ENCODE data around the gene COL6A2.

COL6A2 gene

DNA sequence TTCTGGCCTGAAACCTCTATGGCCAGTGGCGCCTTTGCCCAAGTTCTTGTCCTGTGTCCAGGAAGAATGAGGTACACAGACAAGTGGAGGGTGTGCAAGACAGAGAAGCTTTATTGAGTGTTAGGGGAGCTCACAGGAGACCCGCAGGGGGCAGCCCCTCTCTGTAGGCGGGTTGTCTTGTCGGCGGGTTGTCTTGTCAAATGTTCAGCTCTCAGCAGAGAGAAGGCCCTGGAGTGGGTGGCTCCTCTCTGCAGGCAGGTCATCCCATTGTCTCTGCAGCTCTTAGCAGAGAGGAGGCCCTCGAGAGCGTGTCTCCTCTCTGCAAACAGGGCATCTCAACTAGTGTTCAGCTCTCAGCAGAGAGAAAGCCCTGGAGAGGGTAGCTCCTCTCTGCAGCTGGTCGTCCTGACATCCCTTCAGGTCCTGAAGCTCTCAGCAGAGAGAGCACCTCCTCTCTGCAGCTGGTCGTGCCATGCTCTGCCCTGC is 11.0 kb downstream of the COL6A2 start:
- in situ Hi-C loops (cut with HindIII; ENCODE audit: low pct_ligation_motif_present, low pct_unique_long_range_greater_than_20kb, low sequenced_read_pairs) = no loop called here
- DNase-seq = no peak

DNA sequence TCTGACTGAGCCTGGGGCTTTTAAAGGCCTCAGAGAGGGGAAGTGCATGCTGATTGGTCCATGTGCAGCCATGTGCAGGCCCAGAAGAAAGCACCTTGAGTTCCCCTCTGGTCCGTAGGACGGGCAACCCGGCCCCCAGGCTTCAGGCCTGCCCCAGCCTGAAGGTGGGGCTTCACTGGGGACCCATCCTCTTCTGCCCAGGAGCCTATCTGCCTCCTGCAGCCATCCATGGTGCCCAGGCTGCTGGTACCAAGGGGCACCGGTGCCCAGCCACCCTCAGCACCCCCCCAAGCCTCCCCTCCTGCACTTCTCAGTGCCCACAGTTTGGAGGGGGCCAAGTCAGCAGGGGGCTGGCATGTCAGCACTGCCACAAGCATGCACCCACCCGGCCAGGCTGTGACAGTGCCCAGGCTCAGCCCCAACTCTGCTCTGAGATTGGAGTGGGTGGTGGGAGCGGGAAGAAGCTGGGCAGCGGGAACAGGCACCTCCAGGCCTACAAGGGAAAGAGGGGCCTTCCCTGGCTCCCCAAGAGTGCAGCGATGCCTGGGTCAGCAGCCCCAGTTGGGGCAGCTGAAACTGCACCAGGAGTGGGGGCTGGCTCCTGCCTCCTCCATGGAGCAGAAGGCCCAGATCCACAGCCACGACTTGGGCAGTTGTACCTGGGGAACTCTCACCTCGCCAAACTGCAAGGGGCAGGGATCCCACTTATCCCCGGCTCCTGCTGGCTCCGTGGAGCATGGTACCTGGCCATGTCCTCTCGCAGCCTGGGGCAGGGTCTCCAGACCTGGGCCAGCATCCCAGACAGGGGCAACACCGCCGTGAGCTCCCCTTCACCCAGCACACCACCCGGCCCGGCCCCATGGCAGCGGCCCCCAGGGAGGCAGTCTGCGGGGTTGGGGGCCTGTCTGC is 11.7 kb downstream of the COL6A2 start:
- in situ Hi-C loops (cut with HindIII; ENCODE audit: low pct_ligation_motif_present, low pct_unique_long_range_greater_than_20kb, low sequenced_read_pairs) = no loop called here
- DNase-seq = no peak

DNA sequence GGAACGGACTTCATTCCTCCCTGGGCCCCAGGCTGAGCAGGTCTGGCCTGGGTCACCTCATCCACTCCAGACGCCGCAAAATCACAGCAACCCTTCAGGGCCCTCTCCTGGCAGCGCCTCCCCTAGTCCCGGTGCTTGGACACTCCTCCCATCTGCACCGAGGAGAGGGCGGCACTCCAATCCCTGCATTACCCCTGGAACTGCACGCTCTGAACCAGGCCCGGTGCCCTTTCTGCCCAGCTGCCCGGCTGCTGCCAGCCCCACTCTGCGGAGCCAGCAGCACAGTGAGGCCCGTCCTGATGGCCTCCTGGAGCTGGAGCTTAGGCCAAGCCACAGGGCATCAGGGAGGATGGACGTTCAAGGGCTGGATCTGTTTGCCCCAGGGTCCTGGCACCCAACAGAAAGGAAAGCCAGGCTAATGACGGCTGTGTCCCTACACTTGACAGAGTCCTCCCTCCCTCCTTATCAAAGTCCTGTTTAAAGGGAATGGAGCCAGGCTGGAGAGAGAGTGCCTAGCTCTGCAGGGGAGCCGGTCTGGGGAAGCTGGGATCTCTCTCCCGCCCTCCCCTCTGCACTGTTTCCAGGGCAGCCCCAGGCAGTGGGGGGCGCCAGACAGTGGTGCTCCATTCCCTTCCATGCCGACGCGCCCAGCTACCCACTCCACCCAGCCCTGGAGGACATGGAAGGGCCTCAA is 12.7 kb downstream of the COL6A2 start:
- DNase-seq = no peak
- in situ Hi-C loops (cut with HindIII; ENCODE audit: low pct_ligation_motif_present, low pct_unique_long_range_greater_than_20kb, low sequenced_read_pairs) = no loop called here

DNA sequence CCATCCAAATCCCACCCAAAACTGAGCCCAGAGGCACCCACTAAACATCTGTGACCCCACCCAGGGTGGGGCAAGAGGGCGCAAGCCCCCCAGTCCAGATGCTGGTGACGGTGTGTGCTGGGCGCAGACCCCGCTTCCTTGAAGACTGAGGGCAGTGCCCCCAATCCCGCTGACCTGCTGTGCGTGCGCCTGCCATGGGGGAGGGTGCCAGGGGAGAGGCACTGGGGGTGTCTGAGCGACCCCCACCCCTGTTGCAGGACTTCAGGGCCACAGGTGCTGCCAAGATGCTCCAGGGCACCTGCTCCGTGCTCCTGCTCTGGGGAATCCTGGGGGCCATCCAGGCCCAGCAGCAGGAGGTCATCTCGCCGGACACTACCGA is 13.3 kb downstream of the COL6A2 start:
- DNase-seq = no peak
- in situ Hi-C loops (cut with HindIII; ENCODE audit: low pct_ligation_motif_present, low pct_unique_long_range_greater_than_20kb, low sequenced_read_pairs) = no loop called here

DNA sequence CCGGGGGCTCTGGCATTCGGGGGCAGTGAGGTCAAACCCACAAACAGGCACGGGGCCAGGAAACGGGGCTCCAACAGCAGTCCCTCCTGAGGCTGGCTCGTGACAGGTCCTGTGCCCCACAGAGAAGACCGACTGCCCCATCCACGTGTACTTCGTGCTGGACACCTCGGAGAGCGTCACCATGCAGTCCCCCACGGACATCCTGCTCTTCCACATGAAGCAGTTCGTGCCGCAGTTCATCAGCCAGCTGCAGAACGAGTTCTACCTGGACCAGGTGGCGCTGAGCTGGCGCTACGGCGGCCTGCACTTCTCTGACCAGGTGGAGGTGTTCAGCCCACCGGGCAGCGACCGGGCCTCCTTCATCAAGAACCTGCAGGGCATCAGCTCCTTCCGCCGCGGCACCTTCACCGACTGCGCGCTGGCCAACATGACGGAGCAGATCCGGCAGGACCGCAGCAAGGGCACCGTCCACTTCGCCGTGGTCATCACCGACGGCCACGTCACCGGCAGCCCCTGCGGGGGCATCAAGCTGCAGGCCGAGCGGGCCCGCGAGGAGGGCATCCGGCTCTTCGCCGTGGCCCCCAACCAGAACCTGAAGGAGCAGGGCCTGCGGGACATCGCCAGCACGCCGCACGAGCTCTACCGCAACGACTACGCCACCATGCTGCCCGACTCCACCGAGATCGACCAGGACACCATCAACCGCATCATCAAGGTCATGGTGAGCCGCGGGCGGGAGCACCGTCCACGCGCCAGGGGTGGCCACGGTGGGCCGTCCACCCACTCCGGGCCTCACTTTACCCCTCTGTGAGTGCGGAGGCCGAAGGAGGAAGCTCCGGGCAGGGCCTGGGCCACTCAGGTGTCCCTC is 14.2 kb downstream of the COL6A2 start:
- in situ Hi-C loops (cut with HindIII; ENCODE audit: low pct_ligation_motif_present, low pct_unique_long_range_greater_than_20kb, low sequenced_read_pairs) = no loop called here

DNA sequence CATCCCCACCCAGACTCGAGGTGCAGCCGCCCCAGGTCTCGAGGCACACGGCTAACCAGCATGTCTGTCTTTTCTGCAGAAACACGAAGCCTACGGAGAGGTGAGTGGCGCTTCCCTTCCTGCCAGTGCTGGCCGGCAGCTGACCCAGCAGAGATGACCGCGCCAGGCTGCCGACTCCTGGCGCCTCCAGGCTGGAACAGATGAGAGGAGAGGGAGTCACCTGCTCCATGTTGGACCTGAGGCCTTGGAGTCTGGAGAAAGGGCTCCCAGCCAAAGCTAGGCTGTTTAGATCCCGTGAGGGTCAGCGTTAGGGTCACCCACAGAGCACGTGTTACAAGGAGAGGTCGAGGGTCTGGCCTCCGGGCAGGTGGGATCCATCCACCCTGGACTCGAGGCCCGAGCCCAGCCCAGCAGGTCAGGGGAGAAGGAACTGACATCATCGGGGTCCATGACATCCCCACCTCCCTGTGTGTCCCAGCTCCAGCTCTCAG is 14.9 kb downstream of the COL6A2 start:
- no peak for DNase-seq
- in situ Hi-C loops (cut with HindIII; ENCODE audit: low pct_ligation_motif_present, low pct_unique_long_range_greater_than_20kb, low sequenced_read_pairs) = no loop called here

More for the DNA sequence above, 14.2 kb downstream of the COL6A2 start:
- no peak for DNase-seq

DNA sequence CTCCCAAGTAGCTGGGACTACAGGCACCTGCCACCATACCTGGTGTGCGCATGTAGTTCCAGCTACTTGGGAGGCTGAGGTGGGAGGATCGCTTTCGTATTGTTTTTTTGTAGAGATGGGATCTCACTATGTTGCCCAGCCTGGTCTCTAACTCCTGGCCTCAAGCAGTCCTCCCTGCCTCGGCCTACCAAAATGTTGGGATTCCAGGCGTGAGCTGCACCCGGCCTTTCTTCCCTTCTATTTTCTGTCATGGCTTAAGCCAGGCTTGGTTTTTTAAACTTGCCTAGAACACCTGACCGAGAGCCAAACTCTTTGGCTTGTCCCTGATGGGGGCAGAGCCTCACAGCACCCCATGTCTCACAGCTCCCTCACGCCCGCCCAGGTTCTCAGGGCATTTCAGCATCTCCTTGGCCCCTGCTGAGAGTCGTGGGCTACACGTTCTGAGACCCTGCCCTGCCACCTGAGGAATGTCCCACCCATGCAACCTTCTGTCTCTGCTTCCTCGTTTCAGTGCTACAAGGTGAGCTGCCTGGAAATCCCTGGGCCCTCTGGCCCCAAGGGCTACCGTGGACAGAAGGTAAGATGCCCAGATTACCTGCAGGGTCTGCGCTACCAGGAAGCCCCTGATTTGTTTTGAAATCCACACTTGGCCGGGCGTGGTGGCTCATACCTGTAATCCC is 15.7 kb downstream of the COL6A2 start:
- no peak for DNase-seq
- in situ Hi-C loops (cut with HindIII; ENCODE audit: low pct_ligation_motif_present, low pct_unique_long_range_greater_than_20kb, low sequenced_read_pairs) = no loop called here

DNA sequence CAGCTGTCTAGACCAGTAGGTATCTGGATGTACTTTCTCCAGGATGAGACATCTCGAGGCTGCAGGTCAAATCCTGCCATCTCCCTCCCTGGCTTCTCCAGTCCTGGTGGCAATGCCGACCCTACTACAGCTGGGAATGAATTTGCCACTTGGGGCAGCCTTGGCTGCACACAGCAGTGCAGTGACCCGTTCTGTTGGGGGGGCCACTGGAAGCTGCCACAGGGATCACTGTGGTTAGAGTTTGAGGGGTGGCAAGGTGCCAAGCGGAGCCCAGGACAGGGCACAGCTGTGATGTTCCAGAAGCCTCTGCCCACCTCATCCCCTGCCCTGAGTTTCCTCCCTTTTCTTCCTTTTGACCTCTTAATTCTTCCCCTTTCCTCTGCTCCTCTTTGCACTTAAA is 17.1 kb downstream of the COL6A2 start:
- in situ Hi-C loops (cut with HindIII; ENCODE audit: low pct_ligation_motif_present, low pct_unique_long_range_greater_than_20kb, low sequenced_read_pairs) = no loop called here

DNA sequence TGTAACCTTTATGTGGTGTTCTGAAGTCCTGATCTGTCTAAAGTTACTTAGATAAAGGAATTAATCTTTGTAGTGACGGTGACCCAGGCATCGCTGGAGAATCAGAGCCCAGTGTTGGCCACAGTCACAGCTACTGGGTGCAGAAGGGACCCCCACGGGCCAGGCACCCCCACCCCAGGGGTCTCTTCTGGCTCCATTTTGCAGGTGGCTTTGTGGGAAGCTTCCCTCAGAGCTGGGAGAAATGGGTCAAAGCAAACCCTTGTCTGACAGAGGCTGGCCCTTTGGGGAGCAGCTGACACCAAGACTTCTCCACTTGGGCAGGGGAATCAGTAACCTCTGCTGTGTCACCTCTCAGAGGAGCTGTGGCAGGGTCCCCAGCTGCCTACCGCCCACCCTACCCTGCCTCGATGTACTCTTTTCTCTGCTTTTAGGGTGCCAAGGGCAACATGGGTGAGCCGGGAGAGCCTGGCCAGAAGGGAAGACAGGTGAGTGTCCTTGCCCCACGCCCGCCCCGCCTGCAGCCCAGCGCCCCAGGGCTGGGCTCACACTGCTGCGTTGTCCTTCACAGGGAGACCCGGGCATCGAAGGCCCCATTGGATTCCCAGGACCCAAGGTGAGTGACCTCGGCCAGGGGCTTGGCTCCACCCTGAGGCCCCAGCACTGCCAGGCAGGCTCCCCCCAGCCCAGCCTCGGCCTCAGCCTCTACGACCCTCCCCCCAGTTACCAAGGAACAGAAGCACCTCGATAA is 17.7 kb downstream of the COL6A2 start:
- DNase-seq = no peak
- in situ Hi-C loops (cut with HindIII; ENCODE audit: low pct_ligation_motif_present, low pct_unique_long_range_greater_than_20kb, low sequenced_read_pairs) = no loop called here

More for the DNA sequence above, 17.1 kb downstream of the COL6A2 start:
- DNase-seq = no peak

DNA sequence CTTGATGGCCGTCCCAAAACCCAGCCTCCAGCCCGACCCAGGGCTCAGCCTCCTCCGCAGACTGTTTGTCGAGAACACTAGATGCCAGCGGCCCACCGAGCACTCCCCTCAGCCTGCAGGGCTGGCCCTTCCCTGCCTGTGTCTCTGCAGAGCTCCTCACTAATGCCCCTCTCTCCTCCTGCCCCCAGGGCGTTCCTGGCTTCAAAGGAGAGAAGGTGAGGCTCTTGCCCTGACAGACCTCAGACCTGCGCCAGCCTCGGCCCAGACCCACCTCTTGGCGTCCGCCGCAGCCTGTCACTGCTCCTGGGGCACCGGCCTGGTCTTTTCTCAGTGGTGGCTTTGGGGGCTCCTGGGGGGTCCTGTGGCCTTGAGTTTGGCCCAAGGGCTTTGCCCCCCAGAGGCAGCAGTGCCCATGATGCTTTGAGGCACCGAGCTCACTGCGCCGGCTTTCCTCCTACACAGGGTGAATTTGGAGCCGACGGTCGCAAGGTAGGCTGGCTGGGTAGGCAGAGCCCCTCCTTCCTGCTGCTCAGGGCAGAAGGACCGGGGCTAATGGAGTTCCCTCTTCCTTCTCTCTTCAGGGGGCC is 18.4 kb downstream of the COL6A2 start:
- in situ Hi-C loops (cut with HindIII; ENCODE audit: low pct_ligation_motif_present, low pct_unique_long_range_greater_than_20kb, low sequenced_read_pairs) = no loop called here
- DNase-seq = no peak

DNA sequence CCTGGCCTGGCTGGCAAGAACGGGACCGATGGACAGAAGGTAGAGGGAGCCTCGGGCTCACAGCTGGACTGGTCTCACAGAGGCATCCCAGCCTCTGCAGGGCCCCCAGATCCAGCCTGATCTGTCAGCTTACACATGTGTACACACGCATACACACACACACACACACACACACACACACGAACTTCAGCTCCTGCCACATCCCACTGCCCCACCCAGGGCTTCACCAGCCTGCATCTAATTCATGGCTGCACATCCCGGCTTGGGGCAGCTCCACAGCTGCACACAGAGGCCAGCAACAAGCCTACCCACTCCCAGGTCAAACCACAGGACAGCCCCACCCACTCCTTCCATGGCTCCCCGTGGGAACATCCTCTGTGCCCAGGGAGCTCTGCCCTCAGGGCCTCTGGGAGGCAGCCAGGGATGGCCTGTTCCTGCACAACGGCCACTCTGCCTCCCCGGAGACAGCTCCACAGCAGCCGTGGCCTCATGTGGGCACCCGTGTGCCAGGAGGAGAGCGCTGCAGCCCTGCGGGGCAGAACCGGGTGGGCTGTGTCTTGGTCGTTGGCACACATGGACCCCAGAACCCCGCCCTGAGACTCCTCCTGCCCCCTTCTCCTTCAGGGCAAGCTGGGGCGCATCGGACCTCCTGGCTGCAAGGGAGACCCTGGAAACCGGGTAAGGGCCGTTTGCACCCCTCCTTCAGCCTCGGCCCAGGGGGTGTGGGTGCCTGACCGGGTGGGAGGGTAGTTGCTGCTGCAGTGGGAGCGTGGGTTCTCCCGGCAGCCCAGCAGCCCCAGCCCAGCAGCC is 19.1 kb downstream of the COL6A2 start:
- in situ Hi-C loops (cut with HindIII; ENCODE audit: low pct_ligation_motif_present, low pct_unique_long_range_greater_than_20kb, low sequenced_read_pairs) = no loop called here
- no peak for DNase-seq

DNA sequence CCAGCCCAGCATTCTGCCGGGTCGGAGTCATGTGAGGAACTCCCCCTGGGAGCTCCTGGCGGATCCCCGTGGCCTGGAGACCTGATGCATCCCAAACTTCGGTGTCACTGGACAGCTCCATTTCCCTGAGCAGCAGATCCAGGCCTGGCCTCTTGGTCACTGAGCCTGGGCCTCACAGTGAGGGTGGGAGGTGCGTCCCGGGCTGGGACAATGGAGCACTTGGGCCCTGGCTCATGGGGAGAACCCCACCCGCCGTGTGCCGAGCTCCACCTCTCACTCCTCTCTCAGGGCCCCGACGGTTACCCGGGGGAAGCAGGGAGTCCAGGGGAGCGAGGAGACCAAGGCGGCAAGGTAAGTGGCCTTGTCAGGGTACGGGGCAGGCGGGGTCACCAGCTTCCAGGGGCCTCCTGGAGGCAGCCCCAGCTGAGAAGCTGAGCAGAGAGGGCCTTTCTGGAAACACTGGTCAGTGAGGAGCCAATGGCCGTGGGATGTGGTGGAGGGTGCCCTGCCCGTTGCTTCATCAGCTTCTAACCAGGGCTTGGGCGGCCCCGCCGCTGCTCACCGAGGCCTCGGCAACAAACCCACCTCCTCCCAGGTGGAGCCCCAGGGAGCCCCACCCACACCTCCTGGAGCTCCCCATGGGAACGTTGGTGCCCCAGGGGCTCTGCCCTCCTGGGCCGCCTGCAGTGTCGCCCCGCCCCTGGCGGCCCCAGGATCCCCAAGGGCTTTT is 19.8 kb downstream of the COL6A2 start:
- no peak for DNase-seq
- in situ Hi-C loops (cut with HindIII; ENCODE audit: low pct_ligation_motif_present, low pct_unique_long_range_greater_than_20kb, low sequenced_read_pairs) = no loop called here

DNA sequence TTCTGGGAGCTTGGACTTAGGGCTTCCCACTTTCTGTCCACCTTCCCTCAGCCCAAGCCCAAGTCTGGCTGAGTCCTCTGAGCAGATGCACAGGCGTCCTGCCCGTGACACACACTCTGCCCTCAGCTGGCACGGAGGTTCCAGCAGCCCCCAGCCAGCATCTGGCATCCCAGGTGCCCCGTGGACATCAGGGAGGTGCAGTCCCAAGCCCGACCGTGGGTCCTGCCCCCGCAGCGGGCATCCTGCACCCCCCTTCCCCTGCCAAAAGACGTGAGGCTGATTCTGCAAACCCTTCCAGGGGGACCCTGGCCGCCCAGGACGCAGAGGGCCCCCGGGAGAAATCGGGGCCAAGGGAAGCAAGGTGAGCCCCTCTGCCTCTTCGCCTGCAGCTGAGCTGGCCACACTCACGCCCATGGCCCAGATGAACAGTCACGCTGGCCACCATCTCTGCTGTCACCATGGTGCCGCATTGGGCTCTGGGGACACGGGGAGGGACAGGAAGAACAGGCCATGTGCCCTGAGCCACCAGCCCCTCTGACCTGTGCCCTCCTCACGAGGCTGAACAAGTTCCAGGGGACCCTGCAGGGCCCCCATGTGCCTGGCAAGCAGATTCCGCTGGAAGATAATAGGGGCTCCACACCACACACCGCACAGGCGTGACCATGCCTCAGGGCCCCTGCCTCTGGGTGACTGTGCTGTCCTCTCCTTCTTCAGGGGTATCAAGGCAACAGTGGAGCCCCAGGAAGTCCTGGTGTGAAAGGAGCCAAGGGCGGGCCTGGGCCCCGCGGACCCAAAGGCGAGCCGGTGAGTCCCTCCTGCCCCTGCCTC is 20.6 kb downstream of the COL6A2 start:
- in situ Hi-C loops (cut with HindIII; ENCODE audit: low pct_ligation_motif_present, low pct_unique_long_range_greater_than_20kb, low sequenced_read_pairs) = no loop called here
- no peak for DNase-seq

DNA sequence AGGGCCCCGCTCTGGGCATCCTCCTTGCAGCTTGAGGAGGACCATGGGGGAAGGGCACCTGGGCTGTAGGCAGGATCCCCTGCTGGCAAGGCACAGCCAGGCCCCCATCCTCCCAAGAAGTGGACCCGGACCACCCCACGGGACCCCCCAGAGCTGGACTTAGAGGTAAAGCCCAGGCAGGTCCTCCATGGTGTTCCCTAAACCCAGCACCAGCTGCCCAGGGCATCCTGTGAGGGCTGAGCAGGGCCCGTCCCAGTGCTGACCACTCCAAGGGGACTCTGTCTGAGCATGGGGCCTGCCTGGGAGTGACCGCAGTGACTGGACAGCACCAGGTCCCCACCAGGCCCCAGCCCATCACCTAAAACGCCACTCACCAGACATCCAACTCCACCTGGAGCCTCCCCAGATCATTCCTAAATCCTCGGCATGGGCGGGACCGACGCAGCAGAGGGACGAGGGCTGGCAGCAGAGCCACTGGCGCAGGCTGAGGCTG is 21.3 kb downstream of the COL6A2 start:
- in situ Hi-C loops (cut with HindIII; ENCODE audit: low pct_ligation_motif_present, low pct_unique_long_range_greater_than_20kb, low sequenced_read_pairs) = no loop called here
- no peak for DNase-seq

DNA sequence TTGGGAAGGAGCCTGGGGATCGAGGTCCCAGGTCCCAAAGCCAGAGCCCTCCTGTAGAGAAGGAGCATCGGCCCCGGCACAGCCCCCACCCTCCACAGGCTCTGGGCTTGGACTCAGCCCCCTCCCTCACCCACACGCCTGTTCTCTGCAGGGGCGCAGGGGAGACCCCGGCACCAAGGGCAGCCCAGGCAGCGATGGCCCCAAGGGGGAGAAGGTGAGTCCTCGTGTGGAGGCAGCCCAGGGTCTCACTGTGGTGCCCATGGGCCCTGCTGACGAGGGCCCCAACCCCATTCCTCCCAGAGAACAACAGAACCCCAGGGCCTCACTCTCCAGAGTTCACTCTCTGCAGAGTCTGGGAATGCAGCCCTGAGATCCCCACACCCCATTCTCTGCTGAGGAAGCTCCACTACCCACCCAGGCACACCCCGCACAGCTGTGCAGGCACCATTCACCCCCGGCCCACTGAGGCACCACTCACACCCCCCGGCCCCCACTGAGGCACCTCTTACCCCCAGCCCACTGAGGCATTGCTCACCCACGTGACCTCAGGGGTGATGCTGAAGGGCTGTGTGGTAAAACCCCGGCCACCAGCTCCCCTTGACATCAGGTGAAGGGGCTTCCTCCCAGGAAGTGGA is 21.8 kb downstream of the COL6A2 start:
- in situ Hi-C loops (cut with HindIII; ENCODE audit: low pct_ligation_motif_present, low pct_unique_long_range_greater_than_20kb, low sequenced_read_pairs) = no loop called here
- DNase-seq = no peak

All from ACHN (cell line).